MM.1S (cell line): ENCODE data around the gene CDC25B.

Experiments used
- DNase-seq: peaks from one replicate; pipeline ENCODE4 v3.0.0-alpha.2; 2015
- H2AFZ ChIP-seq: fragments of 300-600 bp; sonication (generic); 2 replicates; pipeline ENCODE4 v1.6.0; 2016; ENCODE audit warnings: antibody characterized with exemption, low read length
- H3F3A ChIP-seq: fragments of 300-600 bp; sonication (generic); 2 replicates; pipeline ENCODE4 v1.6.1; 2016; ENCODE audit warnings: mild to moderate bottlenecking, antibody characterized with exemption, low read length, moderate library complexity, mixed read lengths; ENCODE audit not compliant: insufficient read depth
- H3K27ac ChIP-seq: fragments of 300-600 bp; sonication (generic); 2 replicates; pipeline ENCODE4 v1.5.1; 2016; ENCODE audit warnings: mild to moderate bottlenecking, low read length
- H3K27me3 ChIP-seq: fragments of 300-600 bp; sonication (generic); replicated peaks from 2 replicates; pipeline ENCODE4 v1.6.0; 2016; ENCODE audit warnings: low read length; ENCODE audit not compliant: insufficient read depth
- H3K36me3 ChIP-seq: fragments of 300-600 bp; sonication (generic); replicated peaks from 2 replicates; pipeline ENCODE4 v1.6.1; 2016; ENCODE audit warnings: mild to moderate bottlenecking, low read length, mixed read lengths; ENCODE audit not compliant: insufficient read depth
- H3K4me1 ChIP-seq: fragments of 300-600 bp; sonication (generic); 2 replicates; pipeline ENCODE4 v1.6.1; 2016; ENCODE audit warnings: low read length, mixed read lengths
- H3K4me2 ChIP-seq: fragments of 300-600 bp; sonication (generic); 2 replicates; pipeline ENCODE4 v1.6.0; 2016; ENCODE audit warnings: low read depth, low read length
- H3K4me3 ChIP-seq: fragments of 300-600 bp; sonication (generic); 2 replicates; pipeline ENCODE4 v1.5.1; 2016; ENCODE audit warnings: low read length, mixed read lengths
- H3K79me2 ChIP-seq: fragments of 300-600 bp; sonication (generic); 2 replicates; pipeline ENCODE4 v1.6.1; 2016; ENCODE audit warnings: mixed run types, low read length, mixed read lengths
- H3K9ac ChIP-seq: fragments of 300-600 bp; sonication (generic); 2 replicates; pipeline ENCODE4 v1.6.1; 2016; ENCODE audit warnings: low read length, mixed read lengths
- H3K9me2 ChIP-seq: fragments of 300-600 bp; sonication (generic); replicated peaks from 2 replicates; pipeline ENCODE4 v1.6.1; 2016; ENCODE audit warnings: mild to moderate bottlenecking, low read length, mixed read lengths; ENCODE audit not compliant: insufficient read depth
- H3K9me3 ChIP-seq: fragments of 300-600 bp; sonication (generic); replicated peaks from 2 replicates; pipeline ENCODE4 v1.6.1; 2016; ENCODE audit warnings: mild to moderate bottlenecking, low read length, mixed read lengths; ENCODE audit not compliant: insufficient read depth
- H4K20me1 ChIP-seq: fragments of 300-600 bp; sonication (generic); 2 replicates; pipeline ENCODE4 v1.6.1; 2016; ENCODE audit warnings: mild to moderate bottlenecking, low read length, moderate library complexity, mixed read lengths; ENCODE audit not compliant: insufficient read depth
- EZH2 ChIP-seq: fragments of 300-600 bp; sonication (generic); optimal IDR thresholded peaks from 2 replicates; pipeline ENCODE3; 2017; ENCODE audit warnings: low read depth, mild to moderate bottlenecking, antibody characterized with exemption, low read length, mixed read lengths
- EZH2phosphoT487 ChIP-seq: fragments of 300-600 bp; sonication (generic); IDR thresholded peaks from 2 replicates; pipeline ENCODE4 v1.6.1; 2018; ENCODE audit warnings: antibody characterized with exemption, low read length
- TF ChIP-seq, protein P1 (sequence below): fragments of 300-600 bp; sonication (generic); IDR thresholded peaks from 2 replicates; pipeline ENCODE4 v1.5.1; 2016; ENCODE audit warnings: antibody characterized with exemption, low read length, mixed read lengths

Gene CDC25B

DNA sequence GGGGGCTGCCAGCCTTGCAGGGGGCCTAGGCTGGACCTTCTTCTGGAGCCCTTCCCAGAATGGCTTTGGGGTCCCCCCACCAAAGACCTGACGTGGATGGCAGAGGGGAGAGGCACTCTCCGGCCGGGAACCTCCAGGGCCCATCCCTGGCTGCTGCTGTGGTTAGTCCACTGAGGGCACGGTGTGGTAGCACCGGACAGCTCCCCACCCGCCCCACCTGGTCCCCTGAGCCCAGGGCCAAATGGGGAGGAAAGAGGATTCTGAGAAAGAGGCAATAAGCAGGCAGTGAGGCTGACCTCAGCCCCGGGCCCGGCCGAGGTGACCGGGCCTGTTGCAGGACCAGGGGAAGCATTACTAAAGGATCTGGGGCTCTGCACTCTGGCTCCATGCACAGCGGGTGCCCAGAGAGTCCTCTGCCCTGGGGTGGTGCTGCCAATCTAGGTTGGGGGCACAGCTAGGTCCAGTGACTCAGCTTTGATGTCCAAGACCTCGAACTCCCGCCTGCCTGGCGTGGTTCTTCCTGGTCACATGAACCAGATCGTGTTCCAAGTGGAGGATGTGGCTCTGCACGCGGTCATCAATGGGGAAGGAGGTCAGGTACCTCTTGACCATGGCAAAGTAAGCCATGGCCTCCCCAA, 11.8 kb upstream of the CDC25B start:
- Histone ChIP-seq H3K9ac (no peak overlapping the region), H3K27ac (no peak overlapping the region), H3K4me2 (no peak overlapping the region), H3K4me1 (peaks cover 9% of the 10 kb centered on the region), H3K36me3 (no peaks in the 10 kb centered on the region), H3K9me2 (no peaks in the 10 kb centered on the region), H2AFZ (no peak overlapping the region), H3F3A (peaks cover 10% of the 10 kb centered on the region), H3K27me3 (peaks cover 6% of the 10 kb centered on the region), H3K79me2 (peaks cover 8% of the 10 kb centered on the region; the same call in 1 of the 2 replicates), H3K4me3 (no peak overlapping the region), H4K20me1 (no peaks in the 10 kb centered on the region), H3K9me3 (no peaks in the 10 kb centered on the region)
- no peak for DNase-seq
- TF ChIP-seq EZH2, result no peak
- TF ChIP-seq, protein P1, sequence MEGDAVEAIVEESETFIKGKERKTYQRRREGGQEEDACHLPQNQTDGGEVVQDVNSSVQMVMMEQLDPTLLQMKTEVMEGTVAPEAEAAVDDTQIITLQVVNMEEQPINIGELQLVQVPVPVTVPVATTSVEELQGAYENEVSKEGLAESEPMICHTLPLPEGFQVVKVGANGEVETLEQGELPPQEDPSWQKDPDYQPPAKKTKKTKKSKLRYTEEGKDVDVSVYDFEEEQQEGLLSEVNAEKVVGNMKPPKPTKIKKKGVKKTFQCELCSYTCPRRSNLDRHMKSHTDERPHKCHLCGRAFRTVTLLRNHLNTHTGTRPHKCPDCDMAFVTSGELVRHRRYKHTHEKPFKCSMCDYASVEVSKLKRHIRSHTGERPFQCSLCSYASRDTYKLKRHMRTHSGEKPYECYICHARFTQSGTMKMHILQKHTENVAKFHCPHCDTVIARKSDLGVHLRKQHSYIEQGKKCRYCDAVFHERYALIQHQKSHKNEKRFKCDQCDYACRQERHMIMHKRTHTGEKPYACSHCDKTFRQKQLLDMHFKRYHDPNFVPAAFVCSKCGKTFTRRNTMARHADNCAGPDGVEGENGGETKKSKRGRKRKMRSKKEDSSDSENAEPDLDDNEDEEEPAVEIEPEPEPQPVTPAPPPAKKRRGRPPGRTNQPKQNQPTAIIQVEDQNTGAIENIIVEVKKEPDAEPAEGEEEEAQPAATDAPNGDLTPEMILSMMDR, result no peak
- no peak for TF ChIP-seq EZH2phosphoT487

DNA sequence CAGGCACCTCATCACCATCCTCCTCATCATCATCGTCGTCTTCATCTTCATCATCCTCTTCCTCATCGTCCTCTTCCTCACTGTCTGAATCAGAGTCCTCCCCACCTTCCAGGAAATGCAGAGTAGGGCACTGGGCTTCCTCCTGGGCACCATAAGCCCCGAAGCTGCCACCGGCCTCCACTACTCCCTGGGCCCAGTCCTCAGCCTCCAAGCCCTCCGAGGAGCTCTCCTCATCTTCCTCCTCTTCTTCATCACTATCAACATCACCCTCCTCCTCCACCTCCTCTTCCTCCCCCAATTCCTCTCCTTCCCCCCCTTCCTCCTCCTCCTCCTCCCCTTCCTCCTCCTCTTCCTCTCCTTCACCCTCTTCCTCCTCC, 11.3 kb upstream of the CDC25B start:
- Histone ChIP-seq H3K4me2 (no peak overlapping the region), H3K4me3 (no peak overlapping the region), H4K20me1 (no peaks in the 10 kb centered on the region), H3K36me3 (no peaks in the 10 kb centered on the region), H3K27ac (no peak overlapping the region), H3K9me2 (no peaks in the 10 kb centered on the region), H3K27me3 (peaks cover under 1% of the 10 kb centered on the region; the same call in 1 of the 2 replicates), H3K79me2 (peaks cover 8% of the 10 kb centered on the region; the same call in 1 of the 2 replicates), H3K9ac (no peak overlapping the region), H3F3A (peaks cover 10% of the 10 kb centered on the region), H3K4me1 (peaks cover 9% of the 10 kb centered on the region), H2AFZ (no peak overlapping the region), H3K9me3 (no peaks in the 10 kb centered on the region)
- DNase-seq, result no peak
- no peak for TF ChIP-seq EZH2
- TF ChIP-seq EZH2phosphoT487, result no peak
- TF ChIP-seq, protein P1, result no peak

DNA sequence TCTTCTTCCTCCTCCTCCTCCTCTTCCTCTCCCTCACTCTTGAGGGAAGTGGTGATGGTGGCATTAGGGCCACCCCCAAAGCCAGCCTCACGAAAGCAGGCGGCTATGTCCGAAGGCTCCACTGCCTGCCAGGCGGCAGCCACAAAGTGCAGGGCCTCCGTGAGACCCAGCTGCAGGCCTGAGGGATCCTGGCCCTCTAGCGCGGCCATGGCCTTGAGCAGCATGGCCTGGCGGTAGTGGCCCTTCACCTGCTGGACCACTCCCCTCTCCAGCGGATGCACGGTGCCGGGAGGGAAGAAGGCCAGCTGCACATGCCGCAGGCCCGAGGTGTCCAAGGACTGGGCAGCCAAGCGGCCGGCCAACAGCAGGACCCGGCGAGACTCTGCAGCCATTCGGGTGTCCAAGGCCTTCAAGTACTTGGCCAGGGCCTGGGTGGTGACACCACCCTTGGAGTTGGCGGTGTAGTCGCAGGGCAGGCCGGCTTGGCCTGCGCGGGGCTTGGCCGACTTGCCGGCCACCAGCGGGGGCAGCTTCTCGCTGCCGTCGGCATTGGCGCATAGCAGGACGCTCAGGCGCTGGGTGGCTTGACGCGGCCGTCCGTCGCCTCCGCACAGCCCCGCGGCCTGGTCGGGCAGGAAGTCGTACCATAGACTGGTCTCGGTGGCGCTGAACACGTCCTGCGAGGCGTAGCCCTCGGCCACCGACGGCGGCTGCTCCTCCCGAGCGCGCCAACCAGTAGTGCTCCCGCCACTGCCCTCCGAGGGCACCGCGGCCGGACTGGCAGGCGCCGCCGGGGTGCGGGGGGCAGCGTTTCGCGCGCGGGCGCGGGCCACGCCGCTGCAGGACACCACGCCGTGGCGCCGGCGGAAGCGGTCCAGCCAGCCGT, 10.6 kb upstream of the CDC25B start:
- no peaks in the 10 kb centered on the region for H3K9me3 ChIP-seq
- H3K9ac ChIP-seq, result no peak overlapping the region
- H3K4me1 ChIP-seq, result peaks cover 9% of the 10 kb centered on the region
- peak overlapping the region; percentile 66; the same call in 1 of the 2 replicates for H3K4me2 ChIP-seq
- H3K27ac ChIP-seq, result no peak overlapping the region
- H3K36me3 ChIP-seq, result no peaks in the 10 kb centered on the region
- no peak overlapping the region for H2AFZ ChIP-seq
- H3F3A ChIP-seq, result peaks cover 10% of the 10 kb centered on the region
- H3K9me2 ChIP-seq, result no peaks in the 10 kb centered on the region
- TF ChIP-seq, protein P1, result no peak
- no peak for TF ChIP-seq EZH2
- no peak for TF ChIP-seq EZH2phosphoT487
- no peak overlapping the region; the same call in 1 of the 2 replicates for H3K4me3 ChIP-seq
- H3K27me3 ChIP-seq, result no peaks in the 10 kb centered on the region
- H3K79me2 ChIP-seq, result peaks cover 8% of the 10 kb centered on the region; the same call in 1 of the 2 replicates
- no peak for DNase-seq
- H4K20me1 ChIP-seq, result no peaks in the 10 kb centered on the region
